B cell (primary cell): ENCODE measurements around the gene GTSF1L. TPM values are rescaled to one million over a fixed set of nuclear protein-coding genes. Genes with fewer than 3 reads are reported as not detected.

ENCODE experiments used
- ATAC-seq: fragments of 200-7000 bp; cut with Tn5 transposase; one replicate; pipeline ENCODE4 v1.10.0; 2021; ENCODE audit warnings: low read depth, mild to moderate bottlenecking, moderate number of reproducible peaks, moderate library complexity
- CTCF ChIA-PET: fragments of 350-600 bp; sonication (Branson Sonifier 250); formaldehyde crosslinking; loops from one replicate; lab custom pipeline; 2021; ENCODE audit warnings: antibody characterized with exemption, inconsistent platforms; lab: Charles Lee
- POLR2A ChIA-PET: fragments of 350-600 bp; sonication (Branson Sonifier 250); formaldehyde crosslinking; loops from one replicate; lab custom pipeline; 2021; ENCODE audit warnings: antibody characterized with exemption; lab: Charles Lee
- DNase-seq: peaks from one replicate; pipeline ENCODE4 v3.0.0; 2013
- H2AFZ ChIP-seq: 2 replicates; pipeline ENCODE4 v1.6.1; 2012; ENCODE audit warnings: mild to moderate bottlenecking, low read depth, low read length; ENCODE audit not compliant: insufficient read depth, poor library complexity, severe bottlenecking
- H3K27ac ChIP-seq, 2 donors: 1 replicate in 1 of 2; 2 replicates in 1 of 2; pipeline ENCODE4 v1.5.1; 2012 to 2013; ENCODE audit warnings: low read length in 2 of 2, mild to moderate bottlenecking in 2 of 2, moderate library complexity in 1 of 2
- H3K27me3 ChIP-seq, 4 experiments: fragments of 200-600 bp in 1 of 4; sonication (generic) in 1 of 4; replicated peaks in 1 of 4; 1 replicate in 2 of 4; 2 replicates in 2 of 4; pipeline versions ENCODE4 v1.6.1 to v1.7.0; 2013 to 2016; ENCODE audit warnings: low read length in 3 of 4, mild to moderate bottlenecking in 2 of 4, mixed read lengths in 1 of 4, moderate library complexity in 1 of 4; ENCODE audit not compliant: insufficient read depth in 4 of 4, control insufficient read depth in 3 of 4; ENCODE audit errors: control extremely low read depth in 1 of 4
- H3K36me3 ChIP-seq, 2 experiments: replicated peaks in 1 of 2; 1 replicate in 1 of 2; 2 replicates in 1 of 2; pipeline versions ENCODE4 v1.6.1 to v1.7.1; 2013; ENCODE audit warnings: low read length in 1 of 2; ENCODE audit not compliant: insufficient read depth in 2 of 2, control insufficient read depth in 1 of 2; ENCODE audit errors: control extremely low read depth in 1 of 2, extremely low read depth in 1 of 2
- H3K4me1 ChIP-seq, 2 donors: fragments of 200-600 bp in 1 of 2; sonication (generic) in 1 of 2; 1 replicate in 1 of 2; 2 replicates in 1 of 2; pipeline versions ENCODE4 v1.5.1 to v1.6.1; 2013 to 2017; ENCODE audit warnings: low read length in 2 of 2; ENCODE audit not compliant: control insufficient read depth in 2 of 2, insufficient read depth in 2 of 2
- H3K4me2 ChIP-seq: replicated peaks from 2 replicates; pipeline ENCODE3; 2012; ENCODE audit warnings: mild to moderate bottlenecking, low read depth, low read length; ENCODE audit not compliant: poor library complexity, severe bottlenecking
- H3K4me3 ChIP-seq, 5 experiments: fragments of 200-600 bp in 1 of 5; sonication (generic) in 1 of 5; 1 replicate in 3 of 5; 2 replicates in 2 of 5; pipeline versions ENCODE4 v1.5.1 to v1.7.0; 2011 to 2016; ENCODE audit warnings: low read length in 4 of 5, mild to moderate bottlenecking in 4 of 5, low read depth in 2 of 5, control low read depth in 1 of 5, moderate library complexity in 1 of 5; ENCODE audit not compliant: insufficient read depth in 1 of 5; ENCODE audit errors: control extremely low read depth in 1 of 5, extremely low read depth in 1 of 5
- H3K79me2 ChIP-seq: fragments of 200-600 bp; sonication (generic); one replicate; pipeline ENCODE4 v1.6.0; 2016; ENCODE audit warnings: low read length; ENCODE audit not compliant: control insufficient read depth, insufficient read depth
- H3K9ac ChIP-seq: fragments of 200-600 bp; sonication (generic); 2 replicates; pipeline ENCODE4 v1.6.1; 2017; ENCODE audit warnings: mild to moderate bottlenecking, low read length, moderate library complexity
- H3K9me3 ChIP-seq, 3 donors: one replicate each; pipeline versions ENCODE4 v1.6.1 to v1.7.1; 2013; ENCODE audit warnings: low read length in 2 of 3; ENCODE audit not compliant: control insufficient read depth in 2 of 3, insufficient read depth in 1 of 3; ENCODE audit errors: control extremely low read depth in 1 of 3
- H4K20me1 ChIP-seq: 2 replicates; pipeline ENCODE4 v1.6.0; 2012; ENCODE audit warnings: mild to moderate bottlenecking, low read length; ENCODE audit not compliant: insufficient read depth, control insufficient read depth, poor library complexity, severe bottlenecking
- H3K27ac Mint-ChIP-seq: one replicate; pipeline ENCODE4 v1.8.0; 2021; ENCODE audit warnings: mixed read lengths
- H3K27me3 Mint-ChIP-seq: one replicate; pipeline ENCODE4 v1.8.0; 2021; ENCODE audit warnings: mixed read lengths
- H3K4me1 Mint-ChIP-seq: one replicate; pipeline ENCODE4 v1.8.0; 2021; ENCODE audit warnings: mixed read lengths
- H3K4me3 Mint-ChIP-seq: one replicate; pipeline ENCODE4 v1.8.0; 2021; ENCODE audit warnings: mixed read lengths
- H3K9me3 Mint-ChIP-seq: one replicate; pipeline ENCODE4 v1.8.0; 2022; ENCODE audit warnings: mixed read lengths; ENCODE audit not compliant: insufficient read depth
- CTCF ChIP-seq: fragments of 200-600 bp; IDR thresholded peaks from one replicate; pipeline ENCODE4 v1.8.0; 2022; ENCODE audit warnings: antibody characterized with exemption, mild to moderate bottlenecking
- EZH2 ChIP-seq: IDR thresholded peaks from 2 replicates; pipeline ENCODE4 v1.6.1; 2012; ENCODE audit warnings: borderline replicate concordance, low read depth, mild to moderate bottlenecking, moderate library complexity, low read length; ENCODE audit not compliant: insufficient read depth, poor library complexity, severe bottlenecking
- WGBS: methylation state at CpG from one replicate; pipeline ENCODE4 v1.1.5; 2013; ENCODE audit warnings: missing lambda C conversion rate; ENCODE audit not compliant: insufficient coverage; 5-methylcytosine and 5-hydroxymethylcytosine counted together
- intact Hi-C: fragments of 100-400 bp; cut with micrococcal nuclease; formaldehyde crosslinking; loops from one replicate; pipeline ENCODE4 v1.10.0; 2022
- polyA plus RNA-seq: library from polyadenylated mRNA; depleted of rRNA; stranded (reverse); fragments of >200 nt; gene quantifications from 2 replicates; pipeline ENCODE4 v1.2.3, GENCODE V29; 2012
- total RNA-seq, 2 donors: library from RNA; stranded (reverse); fragments of 120-200 nt in 1 of 2; gene quantifications; 1 replicate in 1 of 2; 2 replicates in 1 of 2; pipeline versions ENCODE4 v1.2.3 to v1.2.4, GENCODE V29; 2013 to 2022

The GTSF1L gene
- total and polyA plus RNA-seq, 2 donors (not counting 1 experiment from before 2014, with no cell fraction given) = 0.84 to 1.5 TPM

- no peak overlapping the region for H3K4me3 Mint-ChIP-seq
- TF ChIP-seq EZH2 (no peak), CTCF (no peak)
- no peak for ATAC-seq
- Histone ChIP-seq H3K4me3 (no peak overlapping the region), H2AFZ (no peak overlapping the region), H3K9me3 (no peaks in the 10 kb centered on the region), H3K27ac (no peak overlapping the region), H3K27me3 (no peaks in the 10 kb centered on the region), H3K4me1 (peaks cover 0 to 6% of the 10 kb centered on the region in 2 donors), H3K79me2 (peaks cover 3% of the 10 kb centered on the region), H3K4me2 (no peak overlapping the region), H3K36me3 (peaks cover 0 to 44% of the 10 kb centered on the region in 2 experiments), H3K9ac (no peak overlapping the region), H4K20me1 (no peaks in the 10 kb centered on the region)
- 100% methylated on average over 4 of the region's 9 CpGs for WGBS
- H3K27ac Mint-ChIP-seq = peak overlapping the region; percentile 37
- peaks cover 7% of the 10 kb centered on the region for H3K4me1 Mint-ChIP-seq
- intact Hi-C loops = loop anchor here (1.0 kb wide), 1 partner anchor 128 kb away; no protein-coding TSS in a partner anchor
- no peak for DNase-seq
- H3K9me3 Mint-ChIP-seq = no peaks in the 10 kb centered on the region
- ChIA-PET CTCF (interaction anchor here (0.6 to 9.4 kb wide), 31 partner anchors 10 to 498 kb away, joined by 3 to 273 read pairs (median 4); partner anchors contain the start of genes IFT52 and SRSF6), POLR2A (interaction anchor here (0.7 to 1.2 kb wide), 3 partner anchors 9 to 153 kb away, joined by 3 to 4 read pairs (median 4); partner anchors contain the start of gene IFT52)
- H3K27me3 Mint-ChIP-seq = no peaks in the 10 kb centered on the region
These were observed 35.7 kb downstream of the GTSF1L start for GRCh38 chr20:43690943-43691598.

- TF ChIP-seq CTCF (no peak), EZH2 (no peak)
- no peak overlapping the region for H3K27ac ChIP-seq
- H3K27me3 ChIP-seq = no peaks in the 10 kb centered on the region
- Mint-ChIP-seq H3K27ac (peak overlapping the region; percentile 80), H3K9me3 (no peaks in the 10 kb centered on the region), H3K27me3 (no peaks in the 10 kb centered on the region), H3K4me3 (no peak overlapping the region), H3K4me1 (peaks cover 8% of the 10 kb centered on the region)
- no peak overlapping the region for H3K4me3 ChIP-seq
- no peak overlapping the region for H3K9ac ChIP-seq
- peaks cover 3% of the 10 kb centered on the region for H3K79me2 ChIP-seq
- WGBS = 96% methylated on average over 4 of the region's 4 CpGs
- intact Hi-C loops = no loop called here
- H3K4me1 ChIP-seq = peaks cover 0 to 14% of the 10 kb centered on the region in 2 donors
- no peak overlapping the region for H2AFZ ChIP-seq
- ChIA-PET POLR2A (no interaction called here), CTCF (interaction anchor here (0.5 to 9.4 kb wide), 5 partner anchors 18 to 151 kb away, joined by 3 to 273 read pairs (median 4); partner anchors contain the start of gene SGK2)
- ATAC-seq = no peak
- no peaks in the 10 kb centered on the region for H4K20me1 ChIP-seq
- DNase-seq = no peak
- H3K4me2 ChIP-seq = no peak overlapping the region
- no peaks in the 10 kb centered on the region for H3K9me3 ChIP-seq
- peaks cover 0 to 42% of the 10 kb centered on the region in 2 experiments for H3K36me3 ChIP-seq
These were observed 37.6 kb downstream of the GTSF1L start for GRCh38 chr20:43689165-43689564.
